ENCODE measurements around the gene RTTN. TPM values are rescaled to one million over a fixed set of nuclear protein-coding genes. Genes with fewer than 3 reads are reported as not detected.

Gene RTTN
- total and polyA plus RNA-seq, 2 donors: 8.1 to 15.7 TPM

- H3K27me3 ChIP-seq (ENCODE audit: control insufficient read depth in 2 of 2, insufficient read depth in 1 of 2, low read length in 1 of 2): no peaks in the 10 kb centered on the region
Observed at GRCh38 chr18:70235478-70235877, 30.0 kb upstream of the RTTN start.

GRCh38 chr18:70234667-70235459 is 29.4 kb upstream of the RTTN start:
- H3K9me3 ChIP-seq (ENCODE audit: control insufficient read depth in 2 of 2, insufficient read depth in 1 of 2, low read length in 1 of 2): no peaks in the 10 kb centered on the region
- no peaks in the 10 kb centered on the region for H3K27me3 ChIP-seq (ENCODE audit: control insufficient read depth in 2 of 2, insufficient read depth in 1 of 2, low read length in 1 of 2)
- 88% methylated on average over 12 of the region's 12 CpGs for WGBS
- DNase-seq (ENCODE audit: low read depth in 6 of 9, low spot score in 9 of 9): no peak
- H3K4me1 ChIP-seq (ENCODE audit: control insufficient read depth in 2 of 2, insufficient read depth in 2 of 2, low read length in 2 of 2): no peaks in the 10 kb centered on the region
- H3K4me3 ChIP-seq (ENCODE audit: low read length in 2 of 2): no peak overlapping the region
- no peak overlapping the region for H3K27ac ChIP-seq (ENCODE audit: low read depth in 1 of 2, low read length in 1 of 2)
- H3K36me3 ChIP-seq (ENCODE audit: control insufficient read depth in 2 of 2, insufficient read depth in 2 of 2, low read length in 1 of 2): no peaks in the 10 kb centered on the region

More at GRCh38 chr18:70235478-70235877, 30.0 kb upstream of the RTTN start:
- WGBS: 95% methylated on average over 5 of the region's 5 CpGs
- H3K4me1 ChIP-seq (ENCODE audit: control insufficient read depth in 2 of 2, insufficient read depth in 2 of 2, low read length in 2 of 2): no peaks in the 10 kb centered on the region
- no peaks in the 10 kb centered on the region for H3K9me3 ChIP-seq (ENCODE audit: control insufficient read depth in 2 of 2, insufficient read depth in 1 of 2, low read length in 1 of 2)
- H3K36me3 ChIP-seq (ENCODE audit: control insufficient read depth in 2 of 2, insufficient read depth in 2 of 2, low read length in 1 of 2): no peaks in the 10 kb centered on the region
- H3K27ac ChIP-seq (ENCODE audit: low read depth in 1 of 2, low read length in 1 of 2): no peak overlapping the region
- no peak for DNase-seq (ENCODE audit: low read depth in 6 of 9, low spot score in 9 of 9)
- H3K4me3 ChIP-seq (ENCODE audit: low read length in 2 of 2): no peak overlapping the region

- Histone ChIP-seq H3K36me3 (ENCODE audit: control insufficient read depth in 2 of 2, insufficient read depth in 2 of 2, low read length in 1 of 2) (no peaks in the 10 kb centered on the region), H3K27ac (ENCODE audit: low read depth in 1 of 2, low read length in 1 of 2) (no peak overlapping the region), H3K9me3 (ENCODE audit: control insufficient read depth in 2 of 2, insufficient read depth in 1 of 2, low read length in 1 of 2) (no peaks in the 10 kb centered on the region), H3K27me3 (ENCODE audit: control insufficient read depth in 2 of 2, insufficient read depth in 1 of 2, low read length in 1 of 2) (no peaks in the 10 kb centered on the region), H3K4me1 (ENCODE audit: control insufficient read depth in 2 of 2, insufficient read depth in 2 of 2, low read length in 2 of 2) (no peaks in the 10 kb centered on the region), H3K4me3 (ENCODE audit: low read length in 2 of 2) (no peak overlapping the region)
- no peak for DNase-seq (ENCODE audit: low read depth in 6 of 9, low spot score in 9 of 9)
Observed at GRCh38 chr18:70233974-70234373, 28.5 kb upstream of the RTTN start.

- Histone ChIP-seq H3K4me1 (ENCODE audit: control insufficient read depth in 2 of 2, insufficient read depth in 2 of 2, low read length in 2 of 2) (no peaks in the 10 kb centered on the region), H3K9me3 (ENCODE audit: control insufficient read depth in 2 of 2, insufficient read depth in 1 of 2, low read length in 1 of 2) (peaks cover under 1 to 3% of the 10 kb centered on the region in 2 donors), H3K4me3 (ENCODE audit: low read length in 2 of 2) (no peak overlapping the region), H3K27ac (ENCODE audit: low read depth in 1 of 2, low read length in 1 of 2) (no peak overlapping the region), H3K36me3 (ENCODE audit: control insufficient read depth in 2 of 2, insufficient read depth in 2 of 2, low read length in 1 of 2) (no peaks in the 10 kb centered on the region), H3K27me3 (ENCODE audit: control insufficient read depth in 2 of 2, insufficient read depth in 1 of 2, low read length in 1 of 2) (no peaks in the 10 kb centered on the region)
- DNase-seq (ENCODE audit: low read depth in 6 of 9, low spot score in 9 of 9): no peak
- WGBS: 68% methylated on average over 1 of the region's 1 CpG
Observed at GRCh38 chr18:70232261-70232660, 26.8 kb upstream of the RTTN start.

GRCh38 chr18:70229639-70230038 is 24.2 kb upstream of the RTTN start:
- WGBS: 86% methylated on average over 5 of the region's 5 CpGs

GRCh38 chr18:70228536-70228935 is 23.0 kb upstream of the RTTN start:
- peaks cover 2 to 4% of the 10 kb centered on the region in 2 donors for H3K9me3 ChIP-seq (ENCODE audit: control insufficient read depth in 2 of 2, insufficient read depth in 1 of 2, low read length in 1 of 2)
- H3K27me3 ChIP-seq (ENCODE audit: control insufficient read depth in 2 of 2, insufficient read depth in 1 of 2, low read length in 1 of 2): no peaks in the 10 kb centered on the region
- no peak overlapping the region for H3K4me3 ChIP-seq (ENCODE audit: low read length in 2 of 2)
- H3K27ac ChIP-seq (ENCODE audit: low read depth in 1 of 2, low read length in 1 of 2): no peak overlapping the region
- H3K36me3 ChIP-seq (ENCODE audit: control insufficient read depth in 2 of 2, insufficient read depth in 2 of 2, low read length in 1 of 2): no peaks in the 10 kb centered on the region
- WGBS: 45% methylated on average over 2 of the region's 2 CpGs
- DNase-seq (ENCODE audit: low read depth in 6 of 9, low spot score in 9 of 9): no peak
- H3K4me1 ChIP-seq (ENCODE audit: control insufficient read depth in 2 of 2, insufficient read depth in 2 of 2, low read length in 2 of 2): no peaks in the 10 kb centered on the region

More at GRCh38 chr18:70229639-70230038, 24.2 kb upstream of the RTTN start:
- H3K9me3 ChIP-seq (ENCODE audit: control insufficient read depth in 2 of 2, insufficient read depth in 1 of 2, low read length in 1 of 2): peaks cover 2 to 4% of the 10 kb centered on the region in 2 donors
- H3K36me3 ChIP-seq (ENCODE audit: control insufficient read depth in 2 of 2, insufficient read depth in 2 of 2, low read length in 1 of 2): no peaks in the 10 kb centered on the region
- H3K27ac ChIP-seq (ENCODE audit: low read depth in 1 of 2, low read length in 1 of 2): no peak overlapping the region
- no peak overlapping the region for H3K4me3 ChIP-seq (ENCODE audit: low read length in 2 of 2)
- H3K27me3 ChIP-seq (ENCODE audit: control insufficient read depth in 2 of 2, insufficient read depth in 1 of 2, low read length in 1 of 2): no peaks in the 10 kb centered on the region
- no peak for DNase-seq (ENCODE audit: low read depth in 6 of 9, low spot score in 9 of 9)
- H3K4me1 ChIP-seq (ENCODE audit: control insufficient read depth in 2 of 2, insufficient read depth in 2 of 2, low read length in 2 of 2): no peaks in the 10 kb centered on the region

GRCh38 chr18:70227438-70227837 is 22.0 kb upstream of the RTTN start:
- 92% methylated on average over 3 of the region's 3 CpGs for WGBS
- no peaks in the 10 kb centered on the region for H3K27me3 ChIP-seq (ENCODE audit: control insufficient read depth in 2 of 2, insufficient read depth in 1 of 2, low read length in 1 of 2)
- H3K4me1 ChIP-seq (ENCODE audit: control insufficient read depth in 2 of 2, insufficient read depth in 2 of 2, low read length in 2 of 2): no peaks in the 10 kb centered on the region
- H3K27ac ChIP-seq (ENCODE audit: low read depth in 1 of 2, low read length in 1 of 2): no peak overlapping the region
- H3K4me3 ChIP-seq (ENCODE audit: low read length in 2 of 2): no peak overlapping the region
- no peaks in the 10 kb centered on the region for H3K36me3 ChIP-seq (ENCODE audit: control insufficient read depth in 2 of 2, insufficient read depth in 2 of 2, low read length in 1 of 2)
- H3K9me3 ChIP-seq (ENCODE audit: control insufficient read depth in 2 of 2, insufficient read depth in 1 of 2, low read length in 1 of 2): peaks cover 2 to 4% of the 10 kb centered on the region in 2 donors
- no peak for DNase-seq (ENCODE audit: low read depth in 6 of 9, low spot score in 9 of 9)

- Histone ChIP-seq H3K27me3 (ENCODE audit: control insufficient read depth in 2 of 2, insufficient read depth in 1 of 2, low read length in 1 of 2) (peaks cover 0 to 10% of the 10 kb centered on the region in 2 donors), H3K9me3 (ENCODE audit: control insufficient read depth in 2 of 2, insufficient read depth in 1 of 2, low read length in 1 of 2) (no peaks in the 10 kb centered on the region), H3K27ac (ENCODE audit: low read depth in 1 of 2, low read length in 1 of 2) (no peak overlapping the region), H3K36me3 (ENCODE audit: control insufficient read depth in 2 of 2, insufficient read depth in 2 of 2, low read length in 1 of 2) (no peaks in the 10 kb centered on the region), H3K4me1 (ENCODE audit: control insufficient read depth in 2 of 2, insufficient read depth in 2 of 2, low read length in 2 of 2) (no peaks in the 10 kb centered on the region), H3K4me3 (ENCODE audit: low read length in 2 of 2) (no peak overlapping the region)
- no peak for DNase-seq (ENCODE audit: low read depth in 6 of 9, low spot score in 9 of 9)
- whole genome bisulfite sequencing: 91% methylated on average over 6 of the region's 6 CpGs
Observed at GRCh38 chr18:70221915-70222278, 16.4 kb upstream of the RTTN start.

GRCh38 chr18:70221156-70221914 is 15.8 kb upstream of the RTTN start:
- no peak overlapping the region for H3K4me3 ChIP-seq (ENCODE audit: low read length in 2 of 2)
- no peak overlapping the region for H3K27ac ChIP-seq (ENCODE audit: low read depth in 1 of 2, low read length in 1 of 2)
- WGBS: 33% methylated on average over 12 of the region's 12 CpGs
- H3K4me1 ChIP-seq (ENCODE audit: control insufficient read depth in 2 of 2, insufficient read depth in 2 of 2, low read length in 2 of 2): no peaks in the 10 kb centered on the region
- no peaks in the 10 kb centered on the region for H3K9me3 ChIP-seq (ENCODE audit: control insufficient read depth in 2 of 2, insufficient read depth in 1 of 2, low read length in 1 of 2)
- peaks cover 0 to 10% of the 10 kb centered on the region in 2 donors for H3K27me3 ChIP-seq (ENCODE audit: control insufficient read depth in 2 of 2, insufficient read depth in 1 of 2, low read length in 1 of 2)
- no peak for DNase-seq (ENCODE audit: low read depth in 6 of 9, low spot score in 9 of 9)
- H3K36me3 ChIP-seq (ENCODE audit: control insufficient read depth in 2 of 2, insufficient read depth in 2 of 2, low read length in 1 of 2): no peaks in the 10 kb centered on the region
